Measurements from ENCODE around the gene PAPSS1.
"Not testable (repeated sequence)": the region's sequence is repeated elsewhere in the genome, so short reads cannot be mapped to it uniquely, and the experiment has no call there.

The PAPSS1 gene

GRCh38 chr4:107691378-107691777, 28.7 kb downstream of the PAPSS1 start:
- in situ Hi-C loops (cut with MboI; ENCODE audit: low sequenced_read_pairs): no loop called here

GRCh38 chr4:107689912-107690587, 30.0 kb downstream of the PAPSS1 start:
- in situ Hi-C loops (cut with MboI; ENCODE audit: low sequenced_read_pairs): no loop called here

- in situ Hi-C loops (cut with MboI; ENCODE audit: low sequenced_read_pairs): no loop called here
Observed at GRCh38 chr4:107688421-107688820, 31.6 kb downstream of the PAPSS1 start.

DNA sequence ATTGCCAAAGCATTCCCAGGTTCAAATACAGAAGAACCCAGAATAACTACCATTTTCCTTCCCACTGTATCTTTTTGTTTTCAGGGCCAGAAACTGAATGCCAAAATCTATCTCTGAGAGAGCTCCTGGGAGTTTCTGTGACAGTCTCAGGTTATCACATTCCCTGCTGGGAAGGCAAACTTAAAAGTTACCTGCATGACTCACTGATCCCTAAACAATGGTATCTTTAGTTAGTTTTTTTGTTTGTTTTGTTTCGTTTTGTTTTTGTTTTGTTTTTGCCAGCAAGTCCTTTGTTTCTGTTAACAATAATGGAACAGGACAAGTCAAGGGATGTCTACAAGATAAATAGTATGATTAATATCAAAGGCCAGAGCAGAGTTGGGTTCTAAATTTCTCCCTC, 34.3 kb downstream of the PAPSS1 start:
- in situ Hi-C loops (cut with MboI; ENCODE audit: low sequenced_read_pairs): no loop called here

DNA sequence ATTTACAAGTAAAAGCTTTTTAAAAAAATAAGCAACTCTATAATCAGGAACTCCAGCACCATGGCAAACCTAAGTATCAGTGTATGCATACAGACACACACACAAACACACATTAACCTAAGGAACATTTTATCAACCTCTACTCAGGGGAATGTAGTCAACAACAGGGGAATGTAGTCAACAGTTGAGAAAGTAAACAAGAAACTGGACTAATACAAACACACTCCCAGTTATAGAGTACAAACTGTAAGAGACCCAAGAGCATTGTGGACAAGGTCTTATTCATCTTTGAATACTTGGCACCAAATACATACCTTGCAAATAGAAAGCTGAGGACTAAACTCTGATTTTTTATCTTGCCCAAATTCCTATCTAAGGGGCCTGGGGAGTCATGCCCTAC, 36.2 kb downstream of the PAPSS1 start:
- in situ Hi-C loops (cut with MboI; ENCODE audit: low sequenced_read_pairs): no loop called here

DNA sequence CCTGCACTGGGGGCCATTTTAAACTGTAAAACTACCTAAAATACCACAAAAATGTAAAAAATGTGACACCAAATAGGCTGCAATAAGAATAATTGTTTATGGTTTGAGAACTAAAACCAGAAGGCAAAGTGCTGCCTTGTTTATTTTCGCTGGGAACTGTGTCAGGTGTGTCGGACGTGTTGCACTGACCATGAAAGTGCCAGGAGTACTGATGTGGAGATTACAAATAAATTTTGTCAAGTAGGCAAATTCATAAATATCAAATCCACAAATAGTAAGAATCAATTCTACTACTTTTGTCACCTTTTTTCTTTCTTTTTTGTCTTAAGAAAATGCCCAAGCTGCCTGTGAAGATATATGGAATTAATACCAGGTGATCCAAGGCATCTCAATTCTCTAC, 37.7 kb downstream of the PAPSS1 start:
- in situ Hi-C loops (cut with MboI; ENCODE audit: low sequenced_read_pairs): no loop called here

- in situ Hi-C loops (cut with MboI; ENCODE audit: low sequenced_read_pairs): no loop called here
Observed at GRCh38 chr4:107669068-107669467, 51.0 kb downstream of the PAPSS1 start.

- in situ Hi-C loops (cut with MboI; ENCODE audit: low sequenced_read_pairs): no loop called here
Observed at GRCh38 chr4:107666134-107666533, 53.9 kb downstream of the PAPSS1 start.

DNA sequence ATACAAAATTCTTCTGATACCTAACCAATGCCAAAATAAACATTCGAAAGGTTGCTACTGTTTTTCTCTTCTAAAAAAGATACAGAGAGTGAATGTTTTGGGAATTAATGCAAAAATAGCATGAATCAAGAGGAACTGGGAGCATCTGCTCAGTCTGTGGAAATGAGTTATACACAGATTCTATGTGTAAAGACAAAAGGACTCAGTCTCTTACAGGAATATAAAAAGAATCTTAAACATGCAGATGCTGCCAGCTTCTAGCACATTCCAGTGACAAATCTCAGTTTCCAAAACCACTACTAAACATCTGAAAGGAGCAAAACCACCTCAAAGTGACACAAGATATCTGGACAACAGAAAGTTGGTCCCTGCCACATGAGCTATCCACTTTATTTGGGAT, 55.0 kb downstream of the PAPSS1 start:
- in situ Hi-C loops (cut with MboI; ENCODE audit: low sequenced_read_pairs): no loop called here

DNA sequence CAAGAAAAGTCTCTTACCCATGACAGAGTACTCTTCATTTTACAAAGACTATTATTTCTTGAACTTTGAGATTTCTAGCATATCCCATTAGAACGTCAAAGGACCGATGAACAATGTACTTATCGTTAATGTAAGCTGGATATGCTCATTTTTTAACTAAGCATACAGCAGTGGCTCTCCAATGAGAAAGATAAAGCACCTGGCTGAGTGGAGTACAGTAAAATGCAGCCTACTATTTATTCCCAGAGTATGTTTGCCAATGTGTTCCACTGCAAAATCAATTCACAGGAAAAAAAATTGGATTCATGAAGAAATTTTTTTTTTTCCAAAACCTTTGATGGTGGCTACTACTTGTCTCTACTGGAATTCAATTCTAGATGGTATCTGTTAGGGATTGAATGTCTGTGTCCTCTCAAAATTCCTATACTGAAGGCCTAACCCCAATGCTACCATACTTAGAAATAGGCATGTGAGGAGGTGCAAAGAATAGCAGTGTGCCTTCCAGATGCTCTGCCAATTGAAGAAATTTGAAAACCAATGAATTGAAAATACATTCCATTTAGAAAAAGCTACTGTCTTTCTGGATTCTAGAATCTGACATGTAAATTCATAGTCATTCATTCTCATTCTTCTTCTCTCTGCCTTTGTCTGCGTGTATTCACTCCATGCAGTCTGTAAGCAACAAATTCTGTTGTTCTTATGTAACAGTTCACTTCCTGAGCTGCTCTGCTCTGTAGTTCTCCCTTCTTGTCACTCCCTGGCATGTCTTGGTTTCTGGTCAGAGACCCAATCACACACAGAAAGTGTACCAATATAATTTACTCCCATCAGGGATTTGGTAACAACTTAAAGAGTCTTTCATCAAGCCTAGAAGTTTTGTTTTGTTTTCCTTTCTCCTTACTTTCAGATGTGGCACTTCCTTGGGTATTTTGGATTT, 61.4 kb downstream of the PAPSS1 start:
- in situ Hi-C loops (cut with MboI; ENCODE audit: low sequenced_read_pairs): no loop called here

DNA sequence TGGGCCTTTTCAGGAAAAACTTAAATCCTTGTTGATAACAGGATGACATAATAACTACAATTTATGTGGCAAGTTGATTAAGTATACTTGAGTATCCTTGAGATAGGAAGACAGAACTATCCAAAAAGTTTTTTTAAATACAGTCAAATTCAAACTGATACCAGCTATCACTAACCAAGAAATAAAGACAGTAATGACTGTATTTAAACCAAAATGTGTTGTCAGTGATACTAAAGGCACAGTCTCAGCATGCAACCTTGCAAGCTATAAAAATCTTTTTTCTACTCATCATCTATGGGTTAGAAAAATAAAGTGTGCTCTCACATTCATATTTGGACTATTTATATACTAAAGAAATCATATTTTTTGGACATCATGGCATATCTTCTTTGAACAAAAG, 64.7 kb downstream of the PAPSS1 start:
- in situ Hi-C loops (cut with MboI; ENCODE audit: low sequenced_read_pairs): no loop called here

DNA sequence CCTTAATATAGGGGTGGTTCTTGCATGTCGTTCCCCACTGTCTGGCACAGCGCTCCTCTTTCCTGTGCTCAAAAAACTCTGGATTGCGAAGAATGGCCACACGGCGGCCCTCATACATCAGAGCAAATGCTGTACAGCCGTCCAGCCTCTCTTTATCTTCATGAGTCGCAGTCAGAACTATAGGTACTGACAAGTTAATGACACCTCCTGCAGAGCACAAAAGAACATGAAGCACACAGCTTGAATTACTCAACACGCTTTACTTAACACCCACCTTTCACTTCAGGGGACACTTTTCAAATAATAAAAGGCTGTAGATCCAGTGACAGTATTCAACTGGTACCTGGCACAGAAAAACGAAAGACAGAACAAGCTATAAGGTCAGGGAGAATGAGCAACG, 65.3 kb downstream of the PAPSS1 start:
- in situ Hi-C loops (cut with MboI; ENCODE audit: low sequenced_read_pairs): no loop called here

- in situ Hi-C loops (cut with MboI; ENCODE audit: low sequenced_read_pairs): not testable (repeated sequence)
Observed at GRCh38 chr4:107651408-107651807, 68.6 kb downstream of the PAPSS1 start.

GRCh38 chr4:107650251-107650650, 69.8 kb downstream of the PAPSS1 start:
- in situ Hi-C loops (cut with MboI; ENCODE audit: low sequenced_read_pairs): no loop called here

DNA sequence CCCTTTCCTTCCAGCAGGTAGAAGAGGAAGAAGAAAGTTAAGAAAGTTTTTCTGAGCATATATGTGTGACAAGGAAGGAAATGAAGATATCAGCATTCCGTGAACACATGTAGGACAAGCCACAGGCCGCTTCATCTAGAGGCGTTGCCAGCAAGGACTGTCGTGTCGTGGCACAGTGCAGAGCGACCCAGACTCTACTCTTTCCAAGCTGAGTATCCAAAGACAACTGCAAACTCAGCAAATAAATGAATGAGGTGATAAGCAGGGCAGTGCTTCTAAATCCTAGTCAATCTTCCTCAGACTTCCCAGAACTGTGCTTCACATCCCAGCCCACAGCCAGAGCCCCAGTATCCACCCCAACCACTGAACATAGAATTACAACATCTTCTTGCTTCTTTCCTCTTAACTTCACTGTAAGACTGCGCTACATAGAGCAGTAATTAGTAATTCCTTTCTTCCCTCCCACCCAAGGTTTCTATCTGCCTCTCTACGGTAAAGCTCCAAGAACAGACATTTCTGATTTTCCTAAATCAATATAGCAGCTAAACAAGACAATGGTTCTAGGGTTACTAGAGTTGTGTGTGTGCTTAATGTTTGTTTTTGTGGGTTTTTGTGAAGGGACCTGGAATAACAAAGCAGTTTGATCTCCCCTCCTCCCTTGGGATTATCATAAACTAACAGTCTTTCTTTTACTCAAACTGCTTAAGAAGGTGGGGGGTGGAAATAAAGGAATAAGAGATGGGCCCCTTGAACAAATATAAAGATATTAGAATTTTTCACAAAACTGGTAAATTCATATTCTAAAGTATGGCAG, 71.6 kb downstream of the PAPSS1 start:
- in situ Hi-C loops (cut with MboI; ENCODE audit: low sequenced_read_pairs): no loop called here

- in situ Hi-C loops (cut with MboI; ENCODE audit: low sequenced_read_pairs): no loop called here
Observed at GRCh38 chr4:107647591-107647990, 72.4 kb downstream of the PAPSS1 start.

DNA sequence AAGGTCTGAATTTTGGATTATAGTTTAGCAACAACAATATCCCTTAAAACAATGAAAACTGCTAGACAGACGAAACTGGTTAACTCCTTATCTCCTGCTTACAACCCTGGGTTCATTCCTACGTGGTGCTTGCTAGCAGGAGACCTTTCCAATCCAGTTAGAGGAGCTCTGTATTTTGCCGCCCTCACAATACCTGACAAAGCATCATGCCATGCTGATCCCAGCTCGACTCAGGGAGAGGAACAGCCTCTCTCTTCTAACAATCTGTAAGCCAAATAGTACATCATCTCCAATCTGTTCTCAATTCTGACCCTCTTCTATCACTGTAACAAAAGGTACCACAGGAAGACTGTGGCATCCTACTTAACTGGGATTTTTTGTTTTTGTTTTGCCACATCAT, 74.4 kb downstream of the PAPSS1 start:
- in situ Hi-C loops (cut with MboI; ENCODE audit: low sequenced_read_pairs): no loop called here

DNA sequence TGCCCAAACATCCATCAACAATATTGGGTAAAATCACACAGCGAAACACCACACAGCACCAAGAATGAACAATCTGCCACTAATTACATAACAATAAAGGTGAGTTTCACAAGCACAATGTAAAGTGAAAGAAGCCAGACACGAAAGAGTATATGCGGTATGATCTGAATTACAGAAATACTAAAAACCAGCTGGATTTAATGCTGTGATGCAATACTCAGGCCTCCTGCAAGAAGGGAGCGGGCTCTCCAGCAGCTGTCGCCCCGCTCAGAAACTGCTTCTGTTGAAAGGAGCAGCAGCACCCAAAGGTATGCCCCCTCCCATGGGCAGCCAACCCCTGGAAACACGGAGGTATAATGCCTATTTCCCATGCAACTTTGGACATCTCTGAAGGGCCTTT, 77.0 kb downstream of the PAPSS1 start:
- in situ Hi-C loops (cut with MboI; ENCODE audit: low sequenced_read_pairs): no loop called here

GRCh38 chr4:107640878-107641277, 79.2 kb downstream of the PAPSS1 start:
- in situ Hi-C loops (cut with MboI; ENCODE audit: low sequenced_read_pairs): no loop called here

DNA sequence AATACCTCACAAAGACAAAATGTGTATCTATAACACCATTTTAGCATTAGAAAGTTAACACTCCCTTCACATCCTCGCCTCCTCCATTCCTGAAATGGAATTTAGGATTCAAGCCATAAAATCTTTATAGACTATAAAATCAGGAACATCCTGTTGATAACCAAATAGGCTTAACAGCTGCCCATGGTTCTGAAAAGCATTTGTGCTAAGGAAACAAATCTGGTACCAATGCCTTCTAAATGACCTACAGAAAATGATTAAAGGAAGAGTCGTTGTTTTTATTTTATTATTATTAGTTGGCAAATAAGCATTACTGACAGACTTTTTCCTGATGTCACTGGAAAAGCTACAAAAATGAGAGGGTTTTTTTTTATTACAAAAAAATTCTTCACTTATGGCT, 79.8 kb downstream of the PAPSS1 start:
- in situ Hi-C loops (cut with MboI; ENCODE audit: low sequenced_read_pairs): no loop called here

DNA sequence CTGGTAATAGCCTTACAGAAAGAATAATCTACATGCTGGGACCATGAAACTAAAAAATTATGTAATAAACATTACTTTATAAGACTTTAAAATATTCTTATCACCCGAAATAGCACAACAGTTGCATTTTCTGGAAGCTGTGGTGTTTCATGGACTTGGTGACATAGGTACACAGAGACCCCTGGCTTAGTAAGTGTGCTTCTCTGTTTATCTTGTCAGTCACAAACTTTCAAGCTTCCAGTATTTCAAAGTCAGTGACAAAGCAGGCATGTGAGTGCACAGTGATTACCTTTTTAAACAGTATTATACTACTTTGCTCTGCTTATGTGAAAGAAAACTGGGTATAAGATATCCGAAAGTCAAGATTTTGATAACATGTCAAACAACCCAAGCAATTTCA, 84.3 kb downstream of the PAPSS1 start:
- in situ Hi-C loops (cut with MboI; ENCODE audit: low sequenced_read_pairs): no loop called here

Measured in hTERT RPE-1 (cell line).